Karpas-422 (cell line): Measurements from ENCODE around the gene ELP4. TPM values are rescaled to one million over a fixed set of nuclear protein-coding genes. Genes with fewer than 3 reads are reported as not detected.
"Not testable (repeated sequence)": the region's sequence is repeated elsewhere in the genome, so short reads cannot be mapped to it uniquely, and the experiment has no call there.

Experiments
- DNase-seq: peaks from one replicate; pipeline ENCODE4 v3.0.0-alpha.2; 2015
- H2AFZ ChIP-seq: fragments of 200-600 bp; sonication (generic); 2 replicates; pipeline ENCODE4 v1.6.1; 2014; ENCODE audit warnings: antibody characterized with exemption, low read length, mixed read lengths
- H3K27ac ChIP-seq: fragments of 200-600 bp; sonication (generic); 2 replicates; pipeline ENCODE4 v1.5.1; 2014; ENCODE audit warnings: mild to moderate bottlenecking, low read length, moderate library complexity
- H3K27me3 ChIP-seq: fragments of 200-600 bp; sonication (generic); 2 replicates; pipeline ENCODE4 v1.6.1; 2014; ENCODE audit warnings: low read length, mixed read lengths
- H3K36me3 ChIP-seq: fragments of 200-600 bp; sonication (generic); 2 replicates; pipeline ENCODE4 v1.6.1; 2014; ENCODE audit warnings: low read length, mixed read lengths; ENCODE audit not compliant: insufficient read depth
- H3K4me1 ChIP-seq: fragments of 200-600 bp; sonication (generic); 2 replicates; pipeline ENCODE4 v1.6.1; 2014; ENCODE audit warnings: mild to moderate bottlenecking, low read length, mixed read lengths
- H3K4me2 ChIP-seq: fragments of 200-600 bp; sonication (generic); 2 replicates; pipeline ENCODE4 v1.6.1; 2014; ENCODE audit warnings: low read length, low read depth, mild to moderate bottlenecking; ENCODE audit not compliant: poor library complexity, severe bottlenecking
- H3K4me3 ChIP-seq: fragments of 200-600 bp; sonication (generic); 2 replicates; pipeline ENCODE4 v1.5.1; 2014; ENCODE audit warnings: mild to moderate bottlenecking, antibody characterized with exemption, low read length, mixed read lengths
- H3K79me2 ChIP-seq: fragments of 200-600 bp; sonication (generic); 2 replicates; pipeline ENCODE4 v1.6.1; 2014; ENCODE audit warnings: mild to moderate bottlenecking, low read length, mixed read lengths
- H3K9ac ChIP-seq: fragments of 200-600 bp; sonication (generic); 2 replicates; pipeline ENCODE4 v1.6.0; 2014; ENCODE audit warnings: low read length
- H3K9me2 ChIP-seq: fragments of 200-600 bp; sonication (generic), shearing (Covaris generic); replicated peaks from 2 replicates; pipeline ENCODE4 v1.6.0; 2014; ENCODE audit warnings: mild to moderate bottlenecking, low read length, moderate library complexity; ENCODE audit not compliant: insufficient read depth
- H3K9me3 ChIP-seq: fragments of 300-700, 200-600 bp; sonication (generic); 2 replicates; pipeline ENCODE4 v1.6.1; 2014; ENCODE audit warnings: low read length, mixed read lengths
- H4K20me1 ChIP-seq: fragments of 200-600 bp; sonication (generic); 2 replicates; pipeline ENCODE4 v1.6.1; 2014; ENCODE audit warnings: mild to moderate bottlenecking, antibody characterized with exemption, low read length, low read depth; ENCODE audit not compliant: insufficient read depth
- total RNA-seq: library from RNA; depleted of rRNA; stranded (reverse); fragments of >200 nt; shearing (Covaris generic); gene quantifications from 2 replicates; pipeline ENCODE4 v1.2.3, GENCODE V29; 2014; ENCODE audit warnings: low replicate concordance

ELP4 gene
- total RNA-seq, 1 experiment from 2014 or later = 87.1 TPM

DNA sequence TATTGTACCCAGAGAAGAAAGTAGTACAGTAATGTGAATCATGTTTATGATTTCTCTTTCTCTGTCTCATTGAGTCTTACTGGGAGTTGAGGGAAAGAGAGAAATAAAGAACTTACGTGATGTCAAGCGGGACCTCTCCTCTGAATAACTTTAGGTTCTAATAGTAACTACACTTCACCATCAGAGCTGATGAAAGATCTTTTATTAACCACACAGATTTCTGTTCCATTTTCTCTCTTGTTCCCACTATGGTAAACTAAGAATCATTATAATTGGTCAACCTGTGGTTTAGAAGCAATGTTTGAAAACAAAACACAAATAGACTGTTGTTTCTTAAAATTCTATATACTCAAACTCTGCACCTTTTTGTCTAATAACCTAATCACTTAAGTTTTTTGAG, 142.3 kb downstream of the ELP4 start:
- H3K27ac ChIP-seq = no peak overlapping the region
- no peaks in the 10 kb centered on the region for H3K79me2 ChIP-seq

DNA sequence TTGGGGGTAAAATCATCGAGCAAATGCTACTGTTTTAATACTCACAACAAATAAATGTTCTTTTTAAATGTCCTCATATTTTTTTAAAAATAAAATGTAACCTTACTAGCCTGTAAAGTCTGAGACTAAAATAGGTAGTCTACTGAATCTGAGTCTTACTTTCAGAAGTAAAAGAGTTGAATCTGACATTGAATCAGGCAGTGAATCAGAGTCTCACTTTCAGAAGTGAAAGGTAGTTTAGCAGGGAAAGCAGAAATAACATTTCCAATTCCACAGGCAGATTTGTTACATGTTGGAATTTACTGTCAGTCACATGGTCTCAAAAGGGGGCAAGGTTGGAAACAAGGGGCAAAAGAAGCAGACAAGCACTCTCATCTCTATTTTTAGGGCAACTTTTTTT, 143.0 kb downstream of the ELP4 start:
- no peak for DNase-seq
- H3K4me3 ChIP-seq = no peak overlapping the region
- H3K36me3 ChIP-seq = no peaks in the 10 kb centered on the region
- no peaks in the 10 kb centered on the region for H3K79me2 ChIP-seq
- H3K27ac ChIP-seq = no peak overlapping the region
- H3K4me1 ChIP-seq = no peaks in the 10 kb centered on the region
- H3K4me2 ChIP-seq = no peak overlapping the region
- H4K20me1 ChIP-seq = no peaks in the 10 kb centered on the region
- no peaks in the 10 kb centered on the region for H3K27me3 ChIP-seq
- no peak overlapping the region for H2AFZ ChIP-seq
- no peaks in the 10 kb centered on the region for H3K9me3 ChIP-seq
- no peaks in the 10 kb centered on the region for H3K9me2 ChIP-seq
- no peak overlapping the region for H3K9ac ChIP-seq

More for the DNA sequence above, 142.3 kb downstream of the ELP4 start:
- Histone ChIP-seq H3K9ac (no peak overlapping the region), H2AFZ (no peak overlapping the region), H3K9me2 (no peaks in the 10 kb centered on the region), H3K27me3 (no peaks in the 10 kb centered on the region), H3K4me3 (no peak overlapping the region), H4K20me1 (no peaks in the 10 kb centered on the region), H3K36me3 (no peaks in the 10 kb centered on the region), H3K4me1 (no peaks in the 10 kb centered on the region), H3K4me2 (no peak overlapping the region), H3K9me3 (no peaks in the 10 kb centered on the region)
- DNase-seq = no peak

DNA sequence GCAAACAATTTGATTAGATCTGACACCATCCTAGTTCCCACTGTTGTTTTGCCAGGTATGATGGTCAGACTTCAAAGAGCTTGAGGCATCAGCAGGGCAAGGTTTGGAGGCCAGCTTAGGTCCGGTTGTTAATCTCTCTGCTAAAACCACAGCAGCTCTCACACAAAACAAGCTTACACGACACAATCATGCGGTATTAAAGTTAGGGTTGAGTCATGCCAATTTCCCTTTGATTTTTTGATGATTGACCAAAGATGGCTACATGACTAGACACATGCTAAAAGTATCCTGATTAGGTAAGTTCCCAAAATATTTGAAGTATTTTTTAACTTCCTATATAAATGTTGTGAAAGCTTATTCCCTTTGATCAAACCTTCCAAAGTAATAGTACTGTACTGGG, 145.9 kb downstream of the ELP4 start:
- Histone ChIP-seq H3K4me2 (no peak overlapping the region), H3K4me1 (no peaks in the 10 kb centered on the region)

DNA sequence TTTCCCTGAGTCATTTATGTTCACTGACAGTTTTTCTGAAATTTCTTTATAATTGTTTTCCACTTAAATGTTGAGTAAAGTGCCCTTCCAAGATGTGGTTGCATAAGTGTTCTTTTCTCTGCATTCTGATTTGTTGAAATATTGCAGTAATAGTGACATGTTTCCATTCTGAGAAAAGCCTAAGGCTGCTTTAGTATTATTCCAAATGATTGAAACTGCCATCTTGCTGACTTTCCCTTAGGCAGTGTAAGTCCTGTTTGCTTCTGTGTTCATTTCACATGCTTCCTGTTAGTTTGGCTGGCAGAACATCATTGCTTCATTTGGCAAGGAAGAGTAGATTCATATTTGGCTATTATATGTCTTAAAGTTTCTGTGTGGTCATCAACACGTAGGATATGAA, 146.5 kb downstream of the ELP4 start:
- Histone ChIP-seq H3K4me1 (no peaks in the 10 kb centered on the region), H3K4me3 (no peak overlapping the region), H2AFZ (no peak overlapping the region), H3K4me2 (no peak overlapping the region), H3K27ac (no peak overlapping the region), H3K9me3 (no peaks in the 10 kb centered on the region), H3K27me3 (no peaks in the 10 kb centered on the region), H3K79me2 (no peaks in the 10 kb centered on the region), H4K20me1 (no peaks in the 10 kb centered on the region), H3K9me2 (0 out of 2 replicates have a peak, but pooled peaks cover 4% of the 10 kb centered on the region), H3K9ac (no peak overlapping the region), H3K36me3 (no peaks in the 10 kb centered on the region)
- no peak for DNase-seq

More for the DNA sequence above, 145.9 kb downstream of the ELP4 start:
- Histone ChIP-seq H3K9me3 (no peaks in the 10 kb centered on the region), H4K20me1 (no peaks in the 10 kb centered on the region), H3K27me3 (no peaks in the 10 kb centered on the region), H3K9me2 (0 out of 2 replicates have a peak, but pooled peaks cover 4% of the 10 kb centered on the region), H3K9ac (no peak overlapping the region), H2AFZ (no peak overlapping the region), H3K79me2 (no peaks in the 10 kb centered on the region), H3K4me3 (no peak overlapping the region), H3K27ac (no peak overlapping the region), H3K36me3 (no peaks in the 10 kb centered on the region)
- no peak for DNase-seq

DNA sequence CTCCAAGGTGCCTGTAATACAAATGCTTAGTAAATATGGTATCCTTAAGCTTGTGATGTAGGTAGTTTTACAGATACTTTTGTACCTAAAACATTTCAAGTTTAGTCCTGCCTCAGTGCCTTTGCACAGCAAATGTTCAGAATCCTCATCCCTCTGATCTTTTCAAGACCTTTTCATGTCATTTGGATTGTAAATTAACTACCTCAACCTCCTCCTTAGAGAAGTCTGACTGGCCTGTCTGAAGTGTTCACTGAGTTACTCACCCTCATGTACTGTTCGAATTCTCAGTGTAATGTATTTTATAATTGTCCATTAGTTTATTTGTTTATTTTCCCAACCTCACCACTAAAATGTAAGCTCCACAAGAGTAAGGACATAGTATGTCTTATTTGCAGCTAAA, 147.5 kb downstream of the ELP4 start:
- no peak overlapping the region for H3K27ac ChIP-seq
- DNase-seq = no peak
- H4K20me1 ChIP-seq = no peaks in the 10 kb centered on the region
- H3K27me3 ChIP-seq = no peaks in the 10 kb centered on the region
- 0 out of 2 replicates have a peak, but pooled peaks cover 4% of the 10 kb centered on the region for H3K9me2 ChIP-seq
- H3K9me3 ChIP-seq = no peaks in the 10 kb centered on the region
- H3K9ac ChIP-seq = no peak overlapping the region
- no peaks in the 10 kb centered on the region for H3K36me3 ChIP-seq
- no peaks in the 10 kb centered on the region for H3K4me1 ChIP-seq
- H3K4me3 ChIP-seq = no peak overlapping the region
- no peaks in the 10 kb centered on the region for H3K79me2 ChIP-seq
- H2AFZ ChIP-seq = no peak overlapping the region
- no peak overlapping the region for H3K4me2 ChIP-seq

DNA sequence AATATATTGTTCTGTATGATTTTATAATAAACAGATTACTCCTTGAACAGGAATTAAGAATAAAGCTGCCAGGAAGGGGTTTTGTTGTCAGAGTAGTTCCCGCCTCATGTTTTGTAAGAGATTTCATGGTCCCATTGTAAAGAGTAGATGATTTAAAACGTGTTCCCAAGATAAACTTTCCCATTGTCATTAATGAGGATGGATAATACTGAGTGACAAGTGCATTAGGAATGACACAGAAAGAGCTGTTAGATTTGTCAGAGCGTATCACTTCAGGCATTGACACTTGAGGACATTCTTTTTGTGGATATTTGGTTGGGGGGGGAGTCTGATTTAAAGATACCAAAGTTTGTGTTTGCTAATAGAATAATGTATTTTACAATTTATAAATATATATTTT, 154.6 kb downstream of the ELP4 start:
- Histone ChIP-seq H3K9me3 (no peaks in the 10 kb centered on the region), H3K4me2 (no peak overlapping the region), H2AFZ (no peak overlapping the region), H3K9ac (no peak overlapping the region), H3K9me2 (0 out of 2 replicates have a peak, but pooled peaks cover 4% of the 10 kb centered on the region), H4K20me1 (no peaks in the 10 kb centered on the region), H3K27ac (no peak overlapping the region), H3K4me1 (no peaks in the 10 kb centered on the region), H3K27me3 (no peaks in the 10 kb centered on the region), H3K36me3 (no peaks in the 10 kb centered on the region), H3K4me3 (no peak overlapping the region), H3K79me2 (no peaks in the 10 kb centered on the region)
- no peak for DNase-seq

DNA sequence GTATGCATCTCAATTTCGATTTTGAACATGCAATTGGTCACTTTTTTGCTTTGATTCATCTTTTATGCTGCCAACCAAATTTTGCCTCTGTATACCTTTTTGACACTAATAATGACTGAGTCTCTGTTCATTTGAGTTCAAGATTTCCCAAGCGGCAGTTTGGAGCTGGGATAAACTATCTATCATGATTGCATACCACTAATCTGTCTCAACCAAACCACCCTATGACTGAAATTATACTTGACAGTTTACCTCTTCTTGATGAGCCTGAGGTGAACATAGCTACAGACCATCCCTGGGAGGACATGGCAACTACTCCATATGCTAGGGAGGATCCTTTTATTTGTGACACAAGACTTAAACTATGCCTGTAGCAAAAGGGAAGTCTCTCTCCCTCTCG, 155.4 kb downstream of the ELP4 start:
- H3K27me3 ChIP-seq = no peaks in the 10 kb centered on the region
- H3K9me3 ChIP-seq = no peaks in the 10 kb centered on the region
- H3K9ac ChIP-seq = no peak overlapping the region
- no peak overlapping the region for H3K4me2 ChIP-seq
- no peaks in the 10 kb centered on the region for H4K20me1 ChIP-seq
- no peak overlapping the region for H3K27ac ChIP-seq
- H3K4me1 ChIP-seq = no peaks in the 10 kb centered on the region
- no peaks in the 10 kb centered on the region for H3K36me3 ChIP-seq
- no peaks in the 10 kb centered on the region for H3K79me2 ChIP-seq
- no peak for DNase-seq
- H2AFZ ChIP-seq = no peak overlapping the region
- no peak overlapping the region for H3K4me3 ChIP-seq
- 0 out of 2 replicates have a peak, but pooled peaks cover 4% of the 10 kb centered on the region for H3K9me2 ChIP-seq

DNA sequence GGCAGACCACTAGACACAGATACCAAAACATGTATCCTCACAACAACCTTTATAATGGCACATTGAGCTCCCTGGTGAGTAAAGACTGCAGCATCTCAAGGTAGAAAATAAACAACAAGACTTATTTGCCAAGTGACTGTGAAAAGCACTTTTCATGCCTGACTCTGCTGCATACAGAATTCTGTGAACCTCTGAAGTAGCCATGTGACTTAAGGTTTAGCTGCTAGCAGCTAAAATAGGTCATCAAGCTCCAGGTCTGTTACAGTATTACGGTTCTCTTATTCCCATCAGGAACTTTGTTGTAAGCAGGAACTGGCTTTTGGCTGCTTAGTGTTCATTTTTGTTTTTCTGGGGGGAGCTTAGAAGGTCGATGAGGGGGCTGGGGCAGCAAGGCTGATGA, 162.1 kb downstream of the ELP4 start:
- Histone ChIP-seq H3K9me3 (no peaks in the 10 kb centered on the region), H3K9me2 (no peaks in the 10 kb centered on the region), H2AFZ (no peak overlapping the region), H4K20me1 (no peaks in the 10 kb centered on the region), H3K4me1 (no peaks in the 10 kb centered on the region), H3K9ac (no peak overlapping the region), H3K4me3 (no peak overlapping the region), H3K4me2 (no peak overlapping the region), H3K36me3 (no peaks in the 10 kb centered on the region), H3K27me3 (no peaks in the 10 kb centered on the region), H3K27ac (no peak overlapping the region), H3K79me2 (no peaks in the 10 kb centered on the region)
- no peak for DNase-seq

DNA sequence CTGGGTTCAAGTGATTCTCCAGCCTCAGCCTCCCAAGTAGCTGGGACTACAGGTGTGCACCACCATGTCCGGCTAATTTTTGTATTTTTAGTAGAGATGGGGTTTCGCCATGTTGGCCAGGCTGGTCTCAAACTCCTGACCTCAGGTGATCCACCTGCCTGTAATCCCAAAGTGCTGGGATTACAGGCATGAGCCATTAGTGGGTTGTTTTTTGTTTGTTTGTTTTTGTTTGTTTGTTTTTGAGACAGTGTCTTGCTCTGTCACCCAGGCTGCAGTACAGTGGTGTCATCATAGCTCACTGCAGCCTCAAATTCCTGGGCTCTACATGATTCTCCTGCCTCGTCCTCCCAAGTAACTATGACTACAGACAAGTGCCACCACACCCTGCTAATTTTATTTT, 163.5 kb downstream of the ELP4 start:
- not testable (repeated sequence) for H4K20me1 ChIP-seq, H3K27me3 ChIP-seq, H2AFZ ChIP-seq, H3K79me2 ChIP-seq, H3K4me2 ChIP-seq, H3K9ac ChIP-seq, H3K9me2 ChIP-seq, H3K4me1 ChIP-seq, H3K4me3 ChIP-seq, DNase-seq, H3K9me3 ChIP-seq, H3K36me3 ChIP-seq, H3K27ac ChIP-seq
